Activated CD4-positive, alpha-beta T cell treated with anti-CD3 and anti-CD28 coated beads, Interleukin-2, Interleukin-6, amounts not matched to agents 100 ng/mL and 50 ng/mL, durations not matched to agents 16 hours and 8 hours (primary cell): ENCODE measurements around the gene MYOZ2.
"Not testable (repeated sequence)": the region's sequence is repeated elsewhere in the genome, so short reads cannot be mapped to it uniquely, and the experiment has no call there.

Experiments
- DNase-seq: peaks from one replicate; pipeline ENCODE4 v3.0.0-alpha.2; 2020

MYOZ2 gene

DNA sequence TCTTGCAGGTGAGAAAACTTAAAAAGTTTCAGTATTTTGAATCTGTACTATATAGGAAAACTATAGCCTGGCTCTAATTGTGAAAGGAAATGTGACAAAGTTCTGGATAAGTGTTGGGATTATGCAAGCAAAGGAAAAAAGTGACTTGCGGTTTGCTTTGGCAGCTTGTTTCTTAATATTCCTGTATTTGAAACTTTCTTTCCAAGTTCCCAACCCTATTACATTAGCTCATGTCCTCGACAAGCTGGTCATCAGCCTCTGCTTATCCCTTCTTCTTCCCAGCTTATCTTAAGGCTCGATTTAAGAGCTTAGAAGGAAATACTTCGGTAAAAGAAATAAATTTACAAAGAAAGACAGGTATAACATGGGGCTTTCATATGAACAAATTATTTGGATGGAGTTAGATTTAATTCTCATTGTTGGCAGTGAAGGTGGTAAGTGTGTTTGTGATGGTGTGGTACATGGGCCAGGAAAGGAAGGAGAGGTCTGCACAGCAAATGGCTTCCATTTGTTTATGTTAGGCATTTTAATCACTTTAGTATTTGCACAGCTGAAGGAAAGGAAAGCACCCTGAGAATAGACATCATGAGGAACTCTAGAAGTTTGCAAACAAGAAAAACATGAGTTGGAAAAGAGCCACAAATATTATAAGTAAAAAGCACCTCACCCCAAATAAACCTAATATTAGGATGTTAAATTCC, 5.1 kb upstream of the MYOZ2 start:
- DNase-seq = no peak

DNA sequence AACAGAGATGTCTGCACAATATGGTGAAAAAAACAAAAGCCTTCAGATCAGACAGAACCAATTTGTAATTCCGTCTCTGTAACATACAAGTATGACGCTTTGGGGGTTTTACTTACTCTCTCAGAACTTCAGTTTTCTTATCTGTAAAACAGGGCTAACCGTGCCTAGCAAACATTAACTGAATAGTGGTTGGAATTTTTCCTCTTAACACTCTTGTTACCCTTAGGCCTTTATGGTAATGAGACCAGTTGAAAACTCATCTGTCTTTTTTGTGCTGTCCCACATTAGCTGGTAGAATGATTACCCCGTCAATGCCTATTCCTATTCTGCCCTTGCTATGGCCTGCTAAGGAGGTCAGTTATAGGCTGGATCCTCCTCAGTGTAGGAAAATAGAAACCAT, 4.5 kb upstream of the MYOZ2 start:
- DNase-seq = no peak

- DNase-seq = no peak
Measured at GRCh38 chr4:119132306-119132705, 3.3 kb upstream of the MYOZ2 start.

- no peak for DNase-seq
Measured at GRCh38 chr4:119136546-119136945, 914 bp downstream of the MYOZ2 start.

DNA sequence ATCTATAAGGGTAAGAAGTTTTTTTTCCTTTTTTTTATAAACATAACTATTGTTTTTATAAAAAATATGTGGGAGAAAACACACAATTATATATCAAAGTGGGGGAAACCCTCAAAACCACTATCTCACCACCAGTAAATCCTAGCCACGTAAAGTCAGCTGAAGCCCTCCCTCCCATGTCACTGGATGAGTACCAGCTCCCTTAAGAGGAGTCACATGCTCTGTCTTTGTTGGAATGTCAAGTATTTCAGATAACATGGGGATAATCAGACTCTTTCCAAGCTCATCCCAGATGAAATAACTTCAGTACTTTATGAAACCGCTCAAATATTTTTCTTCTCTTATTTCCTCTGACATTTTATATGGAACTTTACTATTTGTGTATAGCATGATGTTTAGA, 2.4 kb downstream of the MYOZ2 start:
- no peak for DNase-seq

GRCh38 chr4:119139311-119139710, 3.7 kb downstream of the MYOZ2 start:
- DNase-seq = no peak

DNA sequence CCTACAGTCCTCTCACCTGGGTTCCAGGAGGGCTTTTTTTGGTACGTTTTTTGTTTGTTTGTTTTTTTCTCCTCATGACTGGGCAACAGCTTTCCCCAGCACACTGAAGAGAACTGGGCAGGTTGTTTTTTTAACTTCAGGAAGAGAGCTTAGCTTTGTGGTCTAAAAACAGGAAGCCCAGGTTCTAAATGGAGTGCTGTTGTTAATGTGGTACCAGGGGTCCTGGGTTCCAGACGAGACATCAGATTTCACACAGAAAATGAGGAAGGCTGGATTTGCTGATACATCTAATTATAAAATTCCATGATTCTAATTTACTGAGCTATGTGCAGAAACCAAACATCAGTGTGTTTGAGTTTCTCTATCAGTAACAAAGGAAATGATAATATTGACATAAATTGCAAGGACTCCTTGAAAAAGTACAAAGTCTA, 4.2 kb downstream of the MYOZ2 start:
- DNase-seq = no peak

GRCh38 chr4:119141283-119141682, 5.7 kb downstream of the MYOZ2 start:
- not testable (repeated sequence) for DNase-seq

DNA sequence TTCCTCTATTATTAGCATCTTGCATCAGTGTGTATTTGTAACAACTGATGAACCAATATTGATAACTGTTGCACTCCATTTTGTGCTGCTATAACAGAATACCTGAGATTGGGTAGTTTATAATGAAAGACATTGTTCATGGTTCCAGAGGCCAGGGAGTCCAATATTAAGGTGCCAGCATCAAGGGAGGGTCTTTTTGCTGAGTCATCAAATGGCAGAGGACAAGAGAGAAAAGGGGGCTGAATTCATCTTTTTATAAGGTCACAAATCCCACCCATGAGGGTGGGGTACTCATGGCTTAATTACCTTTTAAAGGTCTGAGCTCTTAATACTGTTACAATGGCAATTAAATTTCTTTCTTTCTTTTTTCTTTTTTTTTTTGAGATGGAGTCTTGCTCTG, 7.2 kb downstream of the MYOZ2 start:
- DNase-seq = no peak

GRCh38 chr4:119143341-119143740, 7.7 kb downstream of the MYOZ2 start:
- not testable (repeated sequence) for DNase-seq

DNA sequence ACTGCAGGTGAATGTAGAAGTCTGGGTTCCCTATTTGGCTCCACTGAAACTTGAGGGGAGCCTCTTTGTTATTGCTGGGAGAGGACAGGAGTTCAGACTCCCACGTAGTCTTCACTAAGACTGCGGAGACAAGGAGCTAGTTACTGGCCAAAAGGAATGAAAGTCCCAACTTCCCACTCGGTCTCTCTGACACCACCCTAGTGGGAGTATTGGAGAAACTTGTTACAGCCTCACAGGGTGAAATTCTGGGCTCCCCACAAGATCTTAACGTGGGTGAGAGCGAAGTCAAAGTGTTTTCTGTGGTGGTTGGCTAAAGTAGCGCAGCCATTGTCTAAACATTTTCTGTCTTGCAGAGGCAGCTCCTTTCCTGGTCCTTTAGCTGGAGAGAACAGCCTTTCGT, 13.5 kb downstream of the MYOZ2 start:
- DNase-seq = no peak

GRCh38 chr4:119151161-119151560, 15.5 kb downstream of the MYOZ2 start:
- no peak for DNase-seq

GRCh38 chr4:119152741-119153140, 17.1 kb downstream of the MYOZ2 start:
- DNase-seq = no peak

GRCh38 chr4:119162174-119162573, 26.5 kb downstream of the MYOZ2 start:
- no peak for DNase-seq

GRCh38 chr4:119165767-119166166, 30.1 kb downstream of the MYOZ2 start:
- DNase-seq = no peak

GRCh38 chr4:119170195-119170594, 34.6 kb downstream of the MYOZ2 start:
- DNase-seq = no peak

DNA sequence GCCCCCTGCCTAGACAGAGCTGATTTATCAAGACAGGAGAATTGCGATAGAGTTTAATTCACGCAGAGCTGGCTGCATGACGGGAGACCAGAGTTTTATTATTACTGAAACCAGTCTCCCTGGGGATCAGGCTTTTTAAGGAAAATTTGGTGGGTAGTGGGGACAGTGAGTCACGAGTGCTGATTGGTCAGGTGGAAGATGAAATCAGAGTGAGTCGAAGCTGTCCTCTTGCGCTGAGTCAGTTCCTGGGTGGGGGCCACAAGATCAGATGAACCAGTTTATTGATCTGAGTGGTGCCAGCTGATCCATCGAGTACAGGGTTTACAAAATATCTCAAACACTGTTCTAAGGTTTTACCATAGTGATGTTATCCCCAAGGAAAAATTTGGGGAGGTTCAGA, 36.6 kb downstream of the MYOZ2 start:
- peak; percentile 44 for DNase-seq

DNA sequence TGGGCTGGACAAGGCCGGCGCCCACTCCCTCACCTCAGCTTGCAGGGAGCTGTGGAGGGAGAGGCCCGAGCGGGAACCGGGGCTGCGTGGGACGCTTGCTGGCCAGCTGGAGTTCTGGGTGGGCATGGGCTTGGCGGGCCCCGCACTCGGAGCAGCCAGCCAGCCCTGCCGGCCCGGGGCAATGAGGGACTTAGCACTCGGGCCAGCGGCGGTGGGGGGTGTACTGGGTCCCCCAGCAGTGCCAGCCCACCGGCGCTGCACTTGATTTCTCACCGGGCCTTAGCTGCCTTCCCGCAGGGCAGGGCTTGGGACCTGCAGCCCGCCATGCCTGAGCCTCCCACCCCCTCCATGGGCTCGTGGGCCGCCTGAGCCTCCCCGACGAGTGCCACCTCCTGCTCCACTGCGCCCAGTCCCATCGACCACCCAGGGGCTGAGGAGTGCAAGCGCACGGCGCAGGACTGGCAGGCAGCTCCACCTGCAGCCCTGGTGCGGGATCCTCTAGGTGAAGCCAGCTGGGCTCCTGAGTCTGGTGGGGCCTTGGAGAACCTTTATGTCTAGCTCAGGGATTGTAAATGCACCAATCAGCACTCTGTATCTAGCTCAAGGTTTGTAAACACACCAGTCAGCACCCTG, 38.2 kb downstream of the MYOZ2 start:
- DNase-seq = not testable (repeated sequence)

DNA sequence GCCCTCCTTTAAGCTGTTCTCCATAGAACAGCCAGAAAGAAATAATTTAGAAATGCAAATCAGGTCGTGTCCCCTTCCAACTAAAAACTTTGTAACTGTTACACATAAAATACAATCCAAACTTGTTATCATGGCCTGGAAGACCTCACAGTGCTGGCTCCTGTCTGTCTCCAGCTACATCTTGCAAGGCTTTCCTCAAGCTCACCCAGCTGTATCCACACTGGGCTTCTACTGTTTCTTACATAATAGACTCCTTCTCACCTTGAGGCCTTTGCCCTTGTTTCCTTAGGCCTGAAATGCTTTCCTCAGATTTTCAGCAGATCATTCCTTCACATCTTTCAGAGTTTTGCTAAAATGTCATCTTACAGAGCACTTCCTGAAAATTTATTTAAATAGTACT, 43.4 kb downstream of the MYOZ2 start:
- DNase-seq = no peak

GRCh38 chr4:119184128-119184527, 48.5 kb downstream of the MYOZ2 start:
- no peak for DNase-seq

- no peak for DNase-seq
Measured at GRCh38 chr4:119189638-119190037, 54.0 kb downstream of the MYOZ2 start.

- no peak for DNase-seq
Measured at GRCh38 chr4:119190354-119190753, 54.7 kb downstream of the MYOZ2 start.

DNA sequence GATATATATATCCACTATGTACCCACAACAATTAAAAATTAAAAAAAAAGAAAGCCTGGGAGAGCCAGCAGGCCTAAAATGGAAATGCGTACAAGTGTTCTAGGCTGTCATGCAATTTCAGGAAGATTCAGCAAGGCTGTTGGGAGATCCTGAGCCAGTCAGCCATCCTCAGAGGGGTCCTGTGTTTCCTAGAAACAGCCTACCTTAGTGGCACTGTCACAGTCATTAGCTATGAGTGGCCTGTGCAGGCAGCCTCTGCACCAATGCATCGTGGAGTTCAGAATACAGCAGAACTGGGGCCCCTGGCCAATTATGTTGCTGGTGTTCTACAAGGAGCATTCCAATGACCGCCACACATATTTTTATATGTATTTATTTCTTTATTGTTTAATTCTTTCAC, 55.9 kb downstream of the MYOZ2 start:
- DNase-seq = no peak

DNA sequence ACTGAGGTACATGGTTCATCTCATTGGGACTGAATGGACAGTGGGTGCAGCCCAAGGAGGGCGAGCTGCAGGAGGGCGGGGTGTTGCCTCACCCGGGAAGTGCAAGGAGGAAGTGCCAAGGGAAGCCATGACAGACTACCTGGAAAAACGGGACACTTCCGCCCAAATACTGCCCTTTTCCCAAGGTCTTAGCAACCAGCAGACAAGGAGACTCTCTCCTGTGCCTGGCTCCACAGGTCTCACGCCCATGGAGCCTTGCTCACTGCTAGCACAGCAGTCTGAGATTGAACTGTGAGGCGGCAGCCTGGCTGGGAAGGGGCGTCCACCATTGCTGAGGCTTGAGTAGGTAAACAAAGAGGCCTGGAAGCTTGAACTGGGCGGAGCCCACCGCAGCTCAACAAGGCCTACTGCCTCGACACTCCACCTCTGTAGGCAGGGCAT, 62.2 kb downstream of the MYOZ2 start:
- no peak for DNase-seq

DNA sequence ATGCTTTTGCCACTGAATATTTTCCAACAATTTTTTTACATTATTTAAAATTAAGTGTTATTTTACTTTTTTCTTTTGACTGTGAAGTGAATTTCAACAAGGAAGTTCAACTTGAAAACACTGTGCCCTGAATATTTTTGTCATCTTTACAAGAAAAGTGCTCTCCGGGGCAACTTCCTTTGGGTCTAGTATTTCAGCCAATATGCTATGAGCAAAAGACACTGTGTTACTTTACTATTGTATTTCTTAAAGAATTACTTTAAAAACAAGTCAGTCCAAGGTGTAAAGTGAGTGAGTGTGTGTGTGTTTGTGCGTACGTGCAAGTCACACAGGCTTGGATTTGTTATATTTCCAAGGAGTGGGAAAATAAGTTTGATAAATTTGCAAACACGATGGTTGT, 69.3 kb downstream of the MYOZ2 start:
- DNase-seq = no peak
